A549 treated with AZD9567 at 1 μM for 4 hours (cell line): Measurements from ENCODE around the gene GDE1. TPM values are rescaled to one million over a fixed set of nuclear protein-coding genes. Genes with fewer than 3 reads are reported as not detected.

Source experiments
- total RNA-seq: library from RNA; stranded (reverse); fragments of 200-300 nt; extraction: Qiagen RNA extraction; gene quantifications from 5 replicates; pipeline ENCODE4 v1.2.3, GENCODE V29; 2022; ENCODE audit not compliant: insufficient read depth

GDE1 gene
- 70.5 to 80.9 TPM (median 73.0 TPM) in 5 replicates for total RNA-seq

DNA sequence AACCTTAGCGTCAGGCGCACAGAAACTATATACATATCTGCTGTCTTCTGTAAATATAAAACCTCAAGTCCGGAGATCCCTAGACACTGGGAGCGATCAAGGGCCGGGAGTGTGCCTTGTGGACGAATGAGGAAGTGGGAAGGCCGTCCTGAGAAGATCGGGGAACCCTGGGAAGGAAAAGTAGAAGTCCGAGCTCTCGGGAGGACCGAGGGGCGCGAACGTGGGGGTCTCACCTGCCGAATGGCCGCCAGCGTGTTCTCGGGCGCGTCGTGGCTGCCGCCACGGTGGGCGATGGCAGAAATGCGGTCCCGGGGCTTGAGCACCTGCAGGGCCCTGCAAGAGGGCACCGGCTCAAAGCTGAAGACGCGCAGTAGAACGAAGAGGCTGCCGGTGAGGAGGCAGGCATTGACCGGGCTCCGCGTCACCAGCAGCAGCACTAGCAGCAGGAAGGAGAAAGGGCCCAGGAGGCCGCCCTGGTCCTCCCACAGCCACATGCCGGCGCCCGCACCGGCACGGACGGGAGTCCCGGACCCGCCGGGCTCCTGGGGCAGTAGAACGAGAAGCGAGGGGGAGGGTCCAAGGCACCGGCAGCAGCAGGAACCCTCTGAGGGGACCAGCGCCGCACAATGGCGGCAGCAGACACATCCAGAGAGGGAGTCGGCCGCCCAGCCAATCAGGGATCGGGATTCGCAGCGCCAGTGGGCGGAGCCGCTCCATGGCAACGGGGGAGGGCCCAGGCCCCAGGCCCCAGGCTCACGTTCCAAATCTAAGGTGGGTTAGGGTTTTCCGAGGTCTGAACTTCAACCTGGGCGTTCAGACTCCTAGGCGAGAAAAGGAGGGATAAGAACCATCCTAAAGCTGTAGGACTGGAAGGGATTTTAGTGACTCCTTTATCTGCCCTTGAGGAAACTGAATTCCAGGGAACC lies at the start of gene GDE1:
TSS of gene GDE1 (minus strand) at position 628 of the 926 bp plus-strand sequence. CDS start at position 494, 134 bp downstream.

DNA sequence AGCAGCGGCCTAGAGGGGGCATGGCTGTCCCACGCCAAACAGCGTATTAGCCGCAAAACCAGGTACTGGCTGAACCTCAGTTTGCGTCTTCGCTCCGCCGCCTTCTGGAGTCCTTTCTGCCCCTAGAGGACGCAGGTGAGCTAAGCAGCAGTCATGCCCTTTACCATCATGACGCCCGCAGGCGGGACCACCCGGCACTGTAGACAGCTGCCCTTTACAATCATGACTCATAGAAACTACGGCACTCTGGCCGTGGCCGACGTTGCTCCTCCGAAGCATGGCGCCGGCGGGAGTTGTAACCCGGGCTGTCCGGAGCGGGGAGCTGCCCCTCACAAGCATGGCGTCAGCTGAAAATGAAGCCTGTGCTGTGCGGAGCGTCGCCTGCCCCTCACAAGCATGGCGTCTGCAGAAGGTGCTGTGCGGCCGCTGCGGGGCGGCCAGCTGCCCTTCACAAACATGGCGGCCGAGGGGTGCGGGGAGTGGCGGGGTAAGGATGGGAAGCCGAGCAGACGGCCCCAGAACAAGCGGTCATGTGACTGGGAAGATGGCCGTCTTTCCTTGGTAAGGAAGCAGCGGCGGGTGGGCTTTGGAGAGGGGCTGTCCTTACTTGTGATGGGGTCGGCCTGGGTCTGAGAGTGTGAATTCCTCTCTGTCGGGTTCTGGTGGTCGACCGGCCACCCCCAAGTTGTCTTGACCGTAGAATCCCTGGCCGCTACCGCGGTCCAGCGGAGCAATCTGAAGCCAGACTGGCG lies 33.5 kb upstream of the GDE1 start, which contains the start of gene VPS35L:
TSS of gene VPS35L (plus strand) at position 518 of the 752 bp plus-strand sequence. CDS start at position 545, 27 bp downstream.

GRCh38 chr16:19523559-19524355 lies 1.9 kb upstream of the GDE1 start, which contains the start of gene CCP110:
Gene CCP110 (plus strand): TSS chr16:19523942. CDS start chr16:19527882, 3,940 bp downstream.

Other genes starting within 250 kb of the GDE1 start
- 0.05 to 0.12 TPM (median 0.09 TPM) in 4 of 5 replicates, not detected in the other for gene CLEC19A, start 236.4 kb downstream of the GDE1 start, total RNA-seq
- 3.2 to 5.8 TPM (median 4.7 TPM) in 5 replicates for gene TMC5, start 104.2 kb downstream of the GDE1 start, total RNA-seq
- gene CCP110, start 1.8 kb upstream of the GDE1 start, total RNA-seq: 7.5 to 10.3 TPM (median 10.1 TPM) in 5 replicates
- gene VPS35L, start 33.6 kb upstream of the GDE1 start, total RNA-seq: 27.0 to 38.7 TPM (median 27.7 TPM) in 5 replicates
- 27.9 to 46.7 TPM (median 43.4 TPM) in 5 replicates for gene KNOP1, start 196.1 kb upstream of the GDE1 start, total RNA-seq
- 5.9 to 11.3 TPM (median 10.2 TPM) in 5 replicates for gene IQCK, start 196.2 kb upstream of the GDE1 start, total RNA-seq